C4-2B (cell line): ENCODE data around the gene FGD2.

ENCODE experiments used
- CTCF ChIP-seq: fragments of 450-650 bp; conservative IDR thresholded peaks from 2 replicates; pipeline ENCODE4 v1.5.1; 2017; ENCODE audit warnings: mild to moderate bottlenecking
- ZFX ChIP-seq: fragments of 450-650 bp; IDR thresholded peaks from 2 replicates; pipeline ENCODE4 v1.6.1; 2017

- TF ChIP-seq CTCF, result no peak
- TF ChIP-seq ZFX, result no peak
Measured at GRCh38 chr6:36984581-36985416, 20.7 kb upstream of the FGD2 start.
